Neuronal stem cell (in vitro differentiated cells): ENCODE data around the gene POC1A.
A peak's percentile ranks its signal among the peaks of the same experiment; 100 is the strongest.

Experiments used
- DNase-seq: peaks from one replicate; pipeline ENCODE4 v3.0.0-alpha.2; 2013; ENCODE audit warnings: low spot score
- H2AFZ ChIP-seq: one replicate; pipeline ENCODE4 v1.6.1; 2013; ENCODE audit warnings: mild to moderate bottlenecking, low read length, inconsistent platforms
- H2AK5ac ChIP-seq: 2 replicates; pipeline ENCODE4 v1.6.1; 2013; ENCODE audit warnings: low read depth, mild to moderate bottlenecking, inconsistent platforms, low read length, moderate library complexity, mixed read lengths
- H2BK120ac ChIP-seq: 2 replicates; pipeline ENCODE4 v1.6.1; 2013; ENCODE audit warnings: low read depth, mild to moderate bottlenecking, inconsistent platforms, low read length, moderate library complexity, mixed read lengths
- H2BK12ac ChIP-seq: one replicate; pipeline ENCODE4 v1.6.1; 2013; ENCODE audit warnings: low read length, inconsistent platforms
- H2BK15ac ChIP-seq: 2 replicates; pipeline ENCODE4 v1.6.1; 2013; ENCODE audit warnings: mild to moderate bottlenecking, low read length, inconsistent platforms, mixed read lengths
- H2BK5ac ChIP-seq: one replicate; pipeline ENCODE4 v1.6.1; 2013; ENCODE audit warnings: inconsistent platforms, mild to moderate bottlenecking, low read length, moderate library complexity
- H3K14ac ChIP-seq: one replicate; pipeline ENCODE4 v1.6.1; 2013; ENCODE audit warnings: low read length, inconsistent platforms
- H3K18ac ChIP-seq: 2 replicates; pipeline ENCODE4 v1.6.1; 2013; ENCODE audit warnings: low read length, inconsistent platforms
- H3K23ac ChIP-seq: 2 replicates; pipeline ENCODE4 v1.6.1; 2013; ENCODE audit warnings: low read depth, mild to moderate bottlenecking, mixed read lengths, low read length, inconsistent platforms; ENCODE audit not compliant: poor library complexity
- H3K27ac ChIP-seq: replicated peaks from 3 replicates; pipeline ENCODE4 v1.5.1; 2013; ENCODE audit warnings: low read length, inconsistent platforms
- H3K27me3 ChIP-seq, 3 experiments: 2 replicates each; pipeline ENCODE4 v1.6.1; 2013; ENCODE audit warnings: low read length in 3 of 3, mild to moderate bottlenecking in 2 of 3, inconsistent platforms in 1 of 3, low read depth in 1 of 3, mixed read lengths in 1 of 3, moderate library complexity in 1 of 3; ENCODE audit not compliant: control insufficient read depth in 3 of 3, insufficient read depth in 3 of 3
- H3K36me3 ChIP-seq, 2 donors: replicated peaks in 1 of 2; 2 replicates each; pipeline ENCODE4 v1.6.1; 2013; ENCODE audit warnings: low read length in 2 of 2; ENCODE audit not compliant: control insufficient read depth in 2 of 2, insufficient read depth in 2 of 2
- H3K4ac ChIP-seq: 2 replicates; pipeline ENCODE4 v1.6.1; 2013; ENCODE audit warnings: inconsistent platforms, mild to moderate bottlenecking, low read length, moderate library complexity
- H3K4me1 ChIP-seq, 2 donors: 1 replicate in 1 of 2; 2 replicates in 1 of 2; pipeline ENCODE4 v1.6.1; 2013; ENCODE audit warnings: low read length in 2 of 2, low read depth in 1 of 2; ENCODE audit not compliant: control insufficient read depth in 2 of 2, insufficient read depth in 1 of 2
- H3K4me2 ChIP-seq: one replicate; pipeline ENCODE4 v1.6.1; 2013; ENCODE audit warnings: mild to moderate bottlenecking, low read length, inconsistent platforms; ENCODE audit not compliant: insufficient read depth, poor library complexity, severe bottlenecking
- H3K4me3 ChIP-seq, 2 donors: 2 replicates each; pipeline ENCODE4 v1.5.1; 2013; ENCODE audit warnings: low read length in 2 of 2, mild to moderate bottlenecking in 2 of 2, inconsistent platforms in 1 of 2, moderate library complexity in 1 of 2
- H3K79me1 ChIP-seq: one replicate; pipeline ENCODE4 v1.6.1; 2013; ENCODE audit warnings: low read depth, mild to moderate bottlenecking, inconsistent platforms, low read length, moderate library complexity
- H3K9ac ChIP-seq: one replicate; pipeline ENCODE4 v1.6.1; 2013; ENCODE audit warnings: mild to moderate bottlenecking, low read depth, low read length, inconsistent platforms; ENCODE audit not compliant: poor library complexity
- H3K9me3 ChIP-seq, 2 donors: replicated peaks in 1 of 2; 2 replicates each; pipeline versions ENCODE3 to v1.6.1; 2013; ENCODE audit warnings: low read length in 2 of 2, mild to moderate bottlenecking in 2 of 2, inconsistent platforms in 1 of 2, low read depth in 1 of 2, mixed read lengths in 1 of 2, moderate library complexity in 1 of 2; ENCODE audit not compliant: control insufficient read depth in 2 of 2, insufficient read depth in 1 of 2
- H4K8ac ChIP-seq: one replicate; pipeline ENCODE4 v1.6.1; 2013; ENCODE audit warnings: low read depth, mild to moderate bottlenecking, inconsistent platforms, low read length, moderate library complexity
- H4K91ac ChIP-seq: one replicate; pipeline ENCODE4 v1.6.1; 2013; ENCODE audit warnings: low read length, low read depth, mild to moderate bottlenecking, inconsistent platforms; ENCODE audit not compliant: poor library complexity
- WGBS, 2 donors: extraction: QIAGEN DNeasy Blood & Tissue Kit; methylation state at CpG; one replicate each; pipeline ENCODE4 v1.1.7; 2013; ENCODE audit warnings: missing lambda C conversion rate in 2 of 2, mixed read lengths in 1 of 2; ENCODE audit not compliant: insufficient read length in 2 of 2, insufficient replicate concordance in 1 of 2; ENCODE audit errors: extremely low coverage in 2 of 2; 5-methylcytosine and 5-hydroxymethylcytosine counted together

Gene POC1A

GRCh38 chr3:52149726-52150125 lies 4.5 kb downstream of the POC1A start:
- H3K79me1 ChIP-seq = peaks cover 7% of the 10 kb centered on the region
- H3K27me3 ChIP-seq = no peaks in the 10 kb centered on the region
- no peak overlapping the region for H3K4me3 ChIP-seq
- peaks cover 48 to 62% of the 10 kb centered on the region in 2 donors for H3K36me3 ChIP-seq
- H2BK120ac ChIP-seq = no peak overlapping the region
- H2BK5ac ChIP-seq = no peak overlapping the region
- no peak overlapping the region for H3K4me2 ChIP-seq
- H2BK15ac ChIP-seq = no peak overlapping the region
- H3K9ac ChIP-seq = no peak overlapping the region
- H3K14ac ChIP-seq = no peak overlapping the region
- H4K91ac ChIP-seq = no peak overlapping the region
- H3K4ac ChIP-seq = no peak overlapping the region
- no peak overlapping the region for H3K18ac ChIP-seq
- no CpG with 5 or more reads among the region's 11 CpGs for WGBS, 2 donors
- no peak overlapping the region for H2AK5ac ChIP-seq
- H3K9me3 ChIP-seq = no peaks in the 10 kb centered on the region
- peaks cover 7% of the 10 kb centered on the region in 2 donors for H3K4me1 ChIP-seq
- H3K23ac ChIP-seq = no peak overlapping the region
- no peak overlapping the region for H4K8ac ChIP-seq
- H2AFZ ChIP-seq = no peak overlapping the region
- no peak for DNase-seq
- no peak overlapping the region for H2BK12ac ChIP-seq
- H3K27ac ChIP-seq = no peak overlapping the region

GRCh38 chr3:52149021-52149420 lies 5.2 kb downstream of the POC1A start:
- Histone ChIP-seq H3K18ac (no peak overlapping the region), H4K8ac (no peak overlapping the region), H3K9me3 (no peaks in the 10 kb centered on the region), H3K4ac (no peak overlapping the region), H3K4me2 (no peak overlapping the region), H2BK5ac (no peak overlapping the region), H2BK15ac (no peak overlapping the region), H3K23ac (peak overlapping the region; percentile 8), H3K79me1 (peaks cover 8% of the 10 kb centered on the region), H3K4me3 (no peak overlapping the region), H4K91ac (no peak overlapping the region), H2AK5ac (no peak overlapping the region), H3K27ac (no peak overlapping the region), H3K9ac (no peak overlapping the region), H2BK120ac (no peak overlapping the region), H2BK12ac (no peak overlapping the region), H3K27me3 (no peaks in the 10 kb centered on the region), H3K4me1 (peaks cover 7 to 8% of the 10 kb centered on the region in 2 donors), H3K36me3 (peaks cover 51 to 67% of the 10 kb centered on the region in 2 donors), H3K14ac (no peak overlapping the region), H2AFZ (no peak overlapping the region)
- WGBS, 2 donors = no CpG with 5 or more reads among the region's 8 CpGs
- DNase-seq = no peak

- H4K91ac ChIP-seq = no peak overlapping the region
- H3K4me3 ChIP-seq = no peak overlapping the region
- H2BK5ac ChIP-seq = no peak overlapping the region
- no peak overlapping the region for H2BK120ac ChIP-seq
- no peak overlapping the region for H3K18ac ChIP-seq
- H3K9me3 ChIP-seq = no peaks in the 10 kb centered on the region
- no peak overlapping the region for H3K23ac ChIP-seq
- no peak overlapping the region for H3K9ac ChIP-seq
- H2BK12ac ChIP-seq = no peak overlapping the region
- H3K79me1 ChIP-seq = peaks cover 6% of the 10 kb centered on the region
- no peak overlapping the region for H4K8ac ChIP-seq
- WGBS, 2 donors = no CpG with 5 or more reads among the region's 8 CpGs
- H3K4me1 ChIP-seq = peaks cover 0 to 4% of the 10 kb centered on the region in 2 donors
- no peak overlapping the region for H3K4ac ChIP-seq
- H2AFZ ChIP-seq = no peak overlapping the region
- no peak overlapping the region for H3K4me2 ChIP-seq
- peaks cover 59 to 80% of the 10 kb centered on the region in 2 donors for H3K36me3 ChIP-seq
- H3K27me3 ChIP-seq = no peaks in the 10 kb centered on the region
- H2AK5ac ChIP-seq = no peak overlapping the region
- no peak overlapping the region for H3K14ac ChIP-seq
- no peak overlapping the region for H2BK15ac ChIP-seq
- DNase-seq = no peak
- no peak overlapping the region for H3K27ac ChIP-seq
Observed at GRCh38 chr3:52147804-52148203, 6.4 kb downstream of the POC1A start.

- peaks cover 6% of the 10 kb centered on the region for H3K79me1 ChIP-seq
- H3K27ac ChIP-seq = no peak overlapping the region
- no peak overlapping the region for H2BK15ac ChIP-seq
- no peak overlapping the region for H4K8ac ChIP-seq
- no peak overlapping the region for H2BK120ac ChIP-seq
- H3K4me2 ChIP-seq = no peak overlapping the region
- no peak overlapping the region for H2BK12ac ChIP-seq
- no peak overlapping the region for H3K18ac ChIP-seq
- no CpG with 5 or more reads among the region's 13 CpGs for WGBS, 2 donors
- no peak overlapping the region for H2AFZ ChIP-seq
- H3K4me3 ChIP-seq = peak overlapping the region in 1 of 2 donors; percentile 0
- no peak overlapping the region for H3K14ac ChIP-seq
- H3K4me1 ChIP-seq = peaks cover 0 to 4% of the 10 kb centered on the region in 2 donors
- peaks cover 63 to 89% of the 10 kb centered on the region in 2 donors for H3K36me3 ChIP-seq
- H3K9me3 ChIP-seq = no peaks in the 10 kb centered on the region
- DNase-seq = no peak
- H3K27me3 ChIP-seq = no peaks in the 10 kb centered on the region
- no peak overlapping the region for H2AK5ac ChIP-seq
- no peak overlapping the region for H4K91ac ChIP-seq
- H2BK5ac ChIP-seq = no peak overlapping the region
- no peak overlapping the region for H3K23ac ChIP-seq
- H3K4ac ChIP-seq = no peak overlapping the region
- H3K9ac ChIP-seq = no peak overlapping the region
Observed at GRCh38 chr3:52146811-52147210, 7.4 kb downstream of the POC1A start.
